IMR-90 (cell line): ENCODE measurements around the gene ZCCHC14. TPM values are rescaled to one million over a fixed set of nuclear protein-coding genes. Genes with fewer than 3 reads are reported as not detected.

Experiments
- ATAC-seq: fragments of 200-7000 bp; cut with Tn5 transposase; 2 replicates; pipeline ENCODE4 v1.9.1; 2020; ENCODE audit warnings: low read depth, mild to moderate bottlenecking, moderate library complexity
- BruUV-seq: library from RNA; stranded (reverse); fragments of 400-500 nt; replicated peaks from 2 replicates; lab custom pipeline; 2021; lab: Mats Ljungman, UMichigan
- CTCF ChIA-PET: fragments of 300-600 bp; formaldehyde crosslinking; extraction: SDS; loops from one replicate; lab custom pipeline; 2021; ENCODE audit warnings: antibody characterized with exemption; lab: Yijun Ruan, JAX
- POLR2A ChIA-PET: fragments of 300-600 bp; sonication (Branson Sonifier 250); formaldehyde crosslinking; loops from one replicate; lab custom pipeline; 2022; ENCODE audit warnings: antibody characterized with exemption; ENCODE audit not compliant: unreplicated experiment; lab: Charles Lee
- DNase-seq: peaks from one replicate; pipeline ENCODE4 v3.0.0; 2013
- H2AFZ ChIP-seq: replicated peaks from 2 replicates; pipeline ENCODE3; 2013; ENCODE audit warnings: low read length, mild to moderate bottlenecking; ENCODE audit not compliant: poor library complexity
- H2AK5ac ChIP-seq: 2 replicates; pipeline ENCODE4 v1.6.1; 2013; ENCODE audit warnings: low read depth, low read length, inconsistent platforms
- H2AK9ac ChIP-seq: replicated peaks from 2 replicates; pipeline ENCODE3; 2013; ENCODE audit warnings: mild to moderate bottlenecking, low read depth, low read length, moderate library complexity; ENCODE audit not compliant: poor library complexity
- H2BK120ac ChIP-seq: 2 replicates; pipeline ENCODE4 v1.6.1; 2013; ENCODE audit warnings: low read depth, low read length, inconsistent platforms
- H2BK15ac ChIP-seq: 3 replicates; pipeline ENCODE4 v1.6.1; 2013; ENCODE audit warnings: low read depth, low read length, inconsistent platforms
- H2BK20ac ChIP-seq: 2 replicates; pipeline ENCODE4 v1.6.1; 2013; ENCODE audit warnings: low read depth, mild to moderate bottlenecking, inconsistent platforms, low read length, moderate library complexity
- H2BK5ac ChIP-seq: 2 replicates; pipeline ENCODE4 v1.6.1; 2013; ENCODE audit warnings: mild to moderate bottlenecking, low read depth, low read length, inconsistent platforms; ENCODE audit not compliant: poor library complexity, severe bottlenecking
- H3K14ac ChIP-seq: replicated peaks from 2 replicates; pipeline ENCODE4 v1.6.1; 2013; ENCODE audit warnings: low read depth, low read length, inconsistent platforms
- H3K18ac ChIP-seq: 2 replicates; pipeline ENCODE4 v1.6.1; 2013; ENCODE audit warnings: low read depth, low read length, control low read depth
- H3K23ac ChIP-seq: 2 replicates; pipeline ENCODE4 v1.6.1; 2013; ENCODE audit warnings: low read depth, low read length, inconsistent platforms
- H3K27ac ChIP-seq: 2 replicates; pipeline ENCODE4 v1.5.1; 2013; ENCODE audit warnings: mild to moderate bottlenecking, control low read depth, low read length; ENCODE audit not compliant: insufficient read depth
- H3K27me3 ChIP-seq: 2 replicates; pipeline ENCODE4 v1.6.1; 2013; ENCODE audit warnings: low read length; ENCODE audit not compliant: control insufficient read depth, insufficient read depth
- H3K36me3 ChIP-seq: 2 replicates; pipeline ENCODE4 v1.6.1; 2013; ENCODE audit warnings: low read length, mixed read lengths; ENCODE audit not compliant: control insufficient read depth, insufficient read depth
- H3K4ac ChIP-seq: 2 replicates; pipeline ENCODE4 v1.6.1; 2013; ENCODE audit warnings: low read depth, low read length, inconsistent platforms
- H3K4me1 ChIP-seq: 2 replicates; pipeline ENCODE4 v1.6.1; 2013; ENCODE audit warnings: low read length, mixed read lengths; ENCODE audit not compliant: control insufficient read depth, insufficient read depth
- H3K4me2 ChIP-seq: 2 replicates; pipeline ENCODE4 v1.6.1; 2013; ENCODE audit warnings: low read depth, mild to moderate bottlenecking, control low read depth, low read length, moderate library complexity
- H3K4me3 ChIP-seq: 2 replicates; pipeline ENCODE4 v1.5.1; 2013; ENCODE audit warnings: low read depth, mild to moderate bottlenecking, control low read depth, low read length, moderate library complexity; ENCODE audit not compliant: insufficient read depth
- H3K56ac ChIP-seq: 2 replicates; pipeline ENCODE4 v1.6.1; 2013; ENCODE audit warnings: low read length, inconsistent platforms; ENCODE audit not compliant: insufficient read depth; ENCODE audit errors: extremely low read depth
- H3K79me1 ChIP-seq, 2 experiments: 2 replicates each; pipeline ENCODE4 v1.6.1; 2013; ENCODE audit warnings: low read length in 2 of 2, inconsistent platforms in 1 of 2, low read depth in 1 of 2
- H3K9ac ChIP-seq: 2 replicates; pipeline ENCODE4 v1.6.1; 2013; ENCODE audit warnings: low read depth, low read length, control low read depth
- H3K9me1 ChIP-seq: 2 replicates; pipeline ENCODE4 v1.6.1; 2013; ENCODE audit warnings: low read length, inconsistent platforms; ENCODE audit not compliant: insufficient read depth
- H3K9me3 ChIP-seq: 2 replicates; pipeline ENCODE4 v1.6.1; 2013; ENCODE audit warnings: low read length; ENCODE audit not compliant: control insufficient read depth, insufficient read depth
- H4K20me1 ChIP-seq: 2 replicates; pipeline ENCODE4 v1.6.1; 2013; ENCODE audit warnings: low read length, inconsistent platforms; ENCODE audit not compliant: insufficient read depth
- H4K5ac ChIP-seq: 2 replicates; pipeline ENCODE4 v1.6.1; 2013; ENCODE audit warnings: mild to moderate bottlenecking, low read depth, low read length, control low read depth
- H4K8ac ChIP-seq, 2 experiments: 2 replicates each; pipeline ENCODE4 v1.6.1; 2013; ENCODE audit warnings: low read depth in 2 of 2, low read length in 2 of 2, control low read depth in 1 of 2, inconsistent platforms in 1 of 2
- H4K91ac ChIP-seq: 2 replicates; pipeline ENCODE4 v1.6.1; 2013; ENCODE audit warnings: low read depth, low read length, inconsistent platforms; ENCODE audit not compliant: insufficient read depth
- BHLHE40 ChIP-seq: fragments of 150-350 bp; IDR thresholded peaks from 2 replicates; pipeline ENCODE4 v1.6.1; 2016; ENCODE audit warnings: mild to moderate bottlenecking, low read depth, low read length
- CEBPB ChIP-seq: IDR thresholded peaks from 2 replicates; pipeline ENCODE4 v1.6.1; 2012; ENCODE audit warnings: low read depth, low read length, improper control_type of control experiment
- CHD1 ChIP-seq: IDR thresholded peaks from 2 replicates; pipeline ENCODE4 v1.6.1; 2012; ENCODE audit warnings: low read depth, low read length, improper control_type of control experiment
- CTCF ChIP-seq: conservative IDR thresholded peaks from 2 replicates; pipeline ENCODE4 v1.5.1; 2012; ENCODE audit warnings: mild to moderate bottlenecking, low read depth, low read length, improper control_type of control experiment
- FOS ChIP-seq: fragments of 150-350 bp; IDR thresholded peaks from 2 replicates; pipeline ENCODE4 v1.6.1; 2016; ENCODE audit warnings: low read depth, low read length
- MAFK ChIP-seq: IDR thresholded peaks from 2 replicates; pipeline ENCODE4 v1.6.1; 2012; ENCODE audit warnings: low read depth, low read length, improper control_type of control experiment
- MAZ ChIP-seq: IDR thresholded peaks from 2 replicates; pipeline ENCODE4 v1.6.1; 2012; ENCODE audit warnings: low read depth, mild to moderate bottlenecking, low read length, improper control_type of control experiment, moderate library complexity, borderline replicate concordance
- MXI1 ChIP-seq: IDR thresholded peaks from 2 replicates; pipeline ENCODE4 v1.6.1; 2012; ENCODE audit warnings: low read depth, mild to moderate bottlenecking, low read length, moderate library complexity, borderline replicate concordance
- NFE2L2 ChIP-seq: fragments of 150-350 bp; IDR thresholded peaks from 2 replicates; pipeline ENCODE4 v1.6.1; 2016; ENCODE audit warnings: low read depth, mild to moderate bottlenecking, low read length
- POLR2A ChIP-seq: IDR thresholded peaks from 2 replicates; pipeline ENCODE4 v1.6.1; 2012; ENCODE audit warnings: mild to moderate bottlenecking, low read depth, low read length
- RAD21 ChIP-seq: IDR thresholded peaks from 2 replicates; pipeline ENCODE4 v1.6.1; 2012; ENCODE audit warnings: low read length, improper control_type of control experiment
- RCOR1 ChIP-seq: IDR thresholded peaks from 2 replicates; pipeline ENCODE4 v1.6.1; 2012; ENCODE audit warnings: mild to moderate bottlenecking, low read length, improper control_type of control experiment; ENCODE audit not compliant: insufficient replicate concordance
- RFX5 ChIP-seq: IDR thresholded peaks from 2 replicates; pipeline ENCODE4 v1.8.0; 2012; ENCODE audit warnings: low read depth, mild to moderate bottlenecking, low read length, moderate library complexity
- USF2 ChIP-seq: fragments of 150-350 bp; IDR thresholded peaks from 2 replicates; pipeline ENCODE4 v1.6.1; 2017; ENCODE audit warnings: mild to moderate bottlenecking, antibody characterized with exemption, low read length, low read depth
- WGBS, 2 experiments: methylation state at CpG; one replicate each; pipeline versions ENCODE4 v1.1.5 to v1.1.7; 2013; ENCODE audit warnings: missing lambda C conversion rate in 2 of 2; ENCODE audit not compliant: insufficient read length in 1 of 2; ENCODE audit errors: extremely low coverage in 2 of 2; 5-methylcytosine and 5-hydroxymethylcytosine counted together
- dilution Hi-C: fragments of 300-500 bp; cut with HindIII; formaldehyde crosslinking; loops from one replicate; pipeline ENCODE4 v1.14.3; 2018; ENCODE audit warnings: low sequenced_read_pairs; ENCODE audit not compliant: unreplicated experiment
- in situ Hi-C: fragments of 300-500 bp; cut with MboI; formaldehyde crosslinking; loops from 3 replicates; pipeline ENCODE4 v1.14.3; 2019; ENCODE audit warnings: low sequenced_read_pairs, inconsistent platforms, mixed read lengths
- intact Hi-C: fragments of 100-400 bp; cut with micrococcal nuclease; formaldehyde crosslinking; loops from 2 replicates; pipeline ENCODE4 v1.10.0; 2022
- polyA plus RNA-seq, 3 experiments: library from polyadenylated mRNA; depleted of rRNA; stranded (reverse); fragments of >200 nt; gene quantifications; 2 replicates each; pipeline ENCODE4 v1.2.3, GENCODE V29; 2012; ENCODE audit warnings: low replicate concordance in 1 of 3
- total RNA-seq: library from RNA; depleted of rRNA; stranded (reverse); fragments of >200 nt; gene quantifications from 2 replicates; pipeline ENCODE4 v1.2.3, GENCODE V29; 2012
- TF ChIP-seq, protein P1 (sequence below): fragments of 150-350 bp; IDR thresholded peaks from 2 replicates; pipeline ENCODE4 v1.6.1; 2016; ENCODE audit warnings: low read depth, mild to moderate bottlenecking, low read length, moderate library complexity, borderline replicate concordance

ZCCHC14 gene
- total and polyA plus RNA-seq, 2 of the 4 experiments (the other 2 are of a cell fraction) = 2.5 to 5.3 TPM

- Histone ChIP-seq H3K27ac (no peak overlapping the region), H2AK9ac (no peak overlapping the region), H3K9ac (no peak overlapping the region), H3K14ac (no peak overlapping the region), H3K4me3 (no peak overlapping the region), H3K79me1 (no peaks in the 10 kb centered on the region), H3K4me1 (peaks cover 11% of the 10 kb centered on the region), H2BK5ac (no peak overlapping the region), H3K9me1 (no peaks in the 10 kb centered on the region; the same call in 1 of the 2 replicates), H4K5ac (no peak overlapping the region), H3K4me2 (no peak overlapping the region), H2BK120ac (no peak overlapping the region), H2BK15ac (no peak overlapping the region), H3K18ac (no peak overlapping the region), H4K8ac (no peak overlapping the region), H3K23ac (no peak overlapping the region), H2BK20ac (no peak overlapping the region), H3K4ac (no peak overlapping the region), H4K91ac (no peak overlapping the region), H3K36me3 (no peaks in the 10 kb centered on the region), H3K9me3 (peaks cover 11% of the 10 kb centered on the region), H3K56ac (no peak overlapping the region), H3K27me3 (peaks cover 9% of the 10 kb centered on the region), H2AK5ac (no peak overlapping the region), H4K20me1 (no peaks in the 10 kb centered on the region; the same call in 1 of the 2 replicates), H2AFZ (no peak overlapping the region)
- BruUV-seq = no TSS peak
- ChIA-PET POLR2A (no interaction called here), CTCF (interaction anchor here (1.1 kb wide), 1 partner anchor 97 kb away, joined by 4 read pairs; no protein-coding TSS in a partner anchor)
- in situ Hi-C loops = no loop called here
- TF ChIP-seq RAD21 (no peak), RFX5 (no peak), BHLHE40 (no peak), CEBPB (no peak), CHD1 (no peak), MXI1 (no peak), USF2 (no peak), FOS (no peak), POLR2A (no peak), CTCF (no peak), MAFK (no peak), MAZ (no peak), NFE2L2 (no peak), RCOR1 (no peak)
- TF ChIP-seq, protein P1, sequence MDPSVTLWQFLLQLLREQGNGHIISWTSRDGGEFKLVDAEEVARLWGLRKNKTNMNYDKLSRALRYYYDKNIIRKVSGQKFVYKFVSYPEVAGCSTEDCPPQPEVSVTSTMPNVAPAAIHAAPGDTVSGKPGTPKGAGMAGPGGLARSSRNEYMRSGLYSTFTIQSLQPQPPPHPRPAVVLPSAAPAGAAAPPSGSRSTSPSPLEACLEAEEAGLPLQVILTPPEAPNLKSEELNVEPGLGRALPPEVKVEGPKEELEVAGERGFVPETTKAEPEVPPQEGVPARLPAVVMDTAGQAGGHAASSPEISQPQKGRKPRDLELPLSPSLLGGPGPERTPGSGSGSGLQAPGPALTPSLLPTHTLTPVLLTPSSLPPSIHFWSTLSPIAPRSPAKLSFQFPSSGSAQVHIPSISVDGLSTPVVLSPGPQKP = no peak
- DNase-seq = no peak
- 65% methylated on average over 4 of the region's 11 CpGs; no CpG with 5 or more reads in 1 of the 2 experiments for WGBS, 2 experiments
- no peak for ATAC-seq
- intact Hi-C loops = no loop called here
- dilution Hi-C loops = no loop called here
Observed at GRCh38 chr16:87539113-87539512, 46.3 kb upstream of the ZCCHC14 start.
